Measurements from ENCODE around the gene ANO7.

ANO7 gene

DNA sequence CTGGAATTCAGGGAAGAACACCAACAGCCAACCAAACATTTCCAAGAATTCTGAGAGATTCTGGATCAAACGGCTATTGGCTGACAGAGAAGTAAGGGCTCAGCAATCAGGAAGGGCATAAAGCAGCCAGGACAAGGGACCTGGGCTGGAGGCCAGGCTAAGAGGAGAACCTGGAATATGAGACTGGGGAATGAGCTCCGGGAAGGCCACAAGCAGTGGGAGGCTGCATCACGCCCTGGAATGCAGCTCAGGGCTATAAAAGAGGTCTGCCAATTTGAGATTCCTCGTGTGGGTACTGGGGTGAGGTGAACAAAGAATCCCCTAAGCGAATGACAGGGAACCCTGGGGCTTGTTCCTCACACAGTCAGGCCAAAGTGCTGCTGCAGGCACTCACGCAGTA is 60.4 kb downstream of the ANO7 start:
- no peak overlapping the region for H3K27ac ChIP-seq (ENCODE audit: low read depth, low read length)
- no peak overlapping the region for H3K4me3 ChIP-seq (ENCODE audit: low read depth in 1 of 2, low read length in 2 of 2)
- no peaks in the 10 kb centered on the region for H3K4me1 ChIP-seq (ENCODE audit: insufficient read depth, low read length)
- no peaks in the 10 kb centered on the region for H3K27me3 ChIP-seq (ENCODE audit: control insufficient read depth in 1 of 2, insufficient read depth in 2 of 2, low read length in 2 of 2)
- no peak overlapping the region for H3K9ac ChIP-seq (ENCODE audit: low read length)
- H3K36me3 ChIP-seq (ENCODE audit: insufficient read depth, low read length), result peaks cover 89% of the 10 kb centered on the region
- H3K9me3 ChIP-seq (ENCODE audit: low read length), result no peaks in the 10 kb centered on the region

- Histone ChIP-seq H3K27me3 (ENCODE audit: control insufficient read depth in 1 of 2, insufficient read depth in 2 of 2, low read length in 2 of 2) (no peaks in the 10 kb centered on the region), H3K27ac (ENCODE audit: low read depth, low read length) (no peak overlapping the region), H3K4me3 (ENCODE audit: low read depth in 1 of 2, low read length in 2 of 2) (no peak overlapping the region), H3K9ac (ENCODE audit: low read length) (no peak overlapping the region), H3K9me3 (ENCODE audit: low read length) (no peaks in the 10 kb centered on the region), H3K36me3 (ENCODE audit: insufficient read depth, low read length) (peaks cover 89% of the 10 kb centered on the region), H3K4me1 (ENCODE audit: insufficient read depth, low read length) (no peaks in the 10 kb centered on the region)
These were observed 61.2 kb downstream of the ANO7 start for GRCh38 chr2:241249654-241250053.

DNA sequence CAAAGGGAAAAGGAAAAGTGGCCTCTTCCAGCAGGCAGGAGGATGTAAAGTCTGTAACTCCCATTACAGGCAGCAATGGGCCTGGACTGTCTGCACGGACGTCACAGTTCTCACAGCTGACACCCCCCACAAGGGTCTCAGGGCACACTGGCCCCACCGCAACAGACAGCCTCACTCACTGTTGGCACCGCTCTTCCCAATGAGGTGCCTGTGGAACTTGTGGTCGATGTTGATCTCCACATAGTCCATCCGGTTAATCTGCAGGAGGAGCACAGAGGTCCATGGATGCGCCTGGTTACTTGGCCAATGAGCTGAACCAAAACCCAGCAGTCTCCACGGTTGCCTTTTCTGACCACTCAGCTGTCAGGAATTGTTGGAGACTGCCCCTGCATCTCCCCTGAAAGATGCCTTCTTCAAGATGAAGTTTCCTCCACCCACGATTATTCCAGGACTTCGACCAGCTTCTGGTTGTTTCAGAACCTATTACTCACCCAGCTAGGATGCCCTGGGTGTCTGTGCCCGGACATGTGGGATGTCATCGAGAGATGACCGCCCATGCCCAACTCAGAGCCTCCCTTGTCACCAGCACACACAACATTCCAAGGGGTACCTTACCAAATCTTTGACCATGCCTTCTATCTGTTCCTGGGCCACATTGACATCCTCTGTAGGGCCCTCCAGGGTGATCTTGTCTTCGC is 64.5 kb downstream of the ANO7 start:
- Histone ChIP-seq H3K36me3 (ENCODE audit: insufficient read depth, low read length) (peaks cover 90% of the 10 kb centered on the region), H3K27ac (ENCODE audit: low read depth, low read length) (no peak overlapping the region), H3K4me1 (ENCODE audit: insufficient read depth, low read length) (no peaks in the 10 kb centered on the region), H3K9me3 (ENCODE audit: low read length) (no peaks in the 10 kb centered on the region), H3K4me3 (ENCODE audit: low read depth in 1 of 2, low read length in 2 of 2) (no peak overlapping the region), H3K27me3 (ENCODE audit: control insufficient read depth in 1 of 2, insufficient read depth in 2 of 2, low read length in 2 of 2) (no peaks in the 10 kb centered on the region), H3K9ac (ENCODE audit: low read length) (no peak overlapping the region)

- H3K9me3 ChIP-seq (ENCODE audit: low read length), result no peaks in the 10 kb centered on the region
- H3K4me1 ChIP-seq (ENCODE audit: insufficient read depth, low read length), result no peaks in the 10 kb centered on the region
- H3K4me3 ChIP-seq (ENCODE audit: low read depth in 1 of 2, low read length in 2 of 2), result no peak overlapping the region
- H3K27me3 ChIP-seq (ENCODE audit: control insufficient read depth in 1 of 2, insufficient read depth in 2 of 2, low read length in 2 of 2), result no peaks in the 10 kb centered on the region
- H3K9ac ChIP-seq (ENCODE audit: low read length), result no peak overlapping the region
- H3K27ac ChIP-seq (ENCODE audit: low read depth, low read length), result no peak overlapping the region
- H3K36me3 ChIP-seq (ENCODE audit: insufficient read depth, low read length), result peaks cover 84% of the 10 kb centered on the region
These were observed 66.5 kb downstream of the ANO7 start for GRCh38 chr2:241254904-241255351.

- Histone ChIP-seq H3K36me3 (ENCODE audit: insufficient read depth, low read length) (peaks cover 83% of the 10 kb centered on the region), H3K4me1 (ENCODE audit: insufficient read depth, low read length) (no peaks in the 10 kb centered on the region), H3K27ac (ENCODE audit: low read depth, low read length) (no peak overlapping the region), H3K9ac (ENCODE audit: low read length) (no peak overlapping the region), H3K9me3 (ENCODE audit: low read length) (no peaks in the 10 kb centered on the region), H3K27me3 (ENCODE audit: control insufficient read depth in 1 of 2, insufficient read depth in 2 of 2, low read length in 2 of 2) (no peaks in the 10 kb centered on the region), H3K4me3 (ENCODE audit: low read depth in 1 of 2, low read length in 2 of 2) (no peak overlapping the region)
These were observed 67.2 kb downstream of the ANO7 start for GRCh38 chr2:241255542-241256167.

DNA sequence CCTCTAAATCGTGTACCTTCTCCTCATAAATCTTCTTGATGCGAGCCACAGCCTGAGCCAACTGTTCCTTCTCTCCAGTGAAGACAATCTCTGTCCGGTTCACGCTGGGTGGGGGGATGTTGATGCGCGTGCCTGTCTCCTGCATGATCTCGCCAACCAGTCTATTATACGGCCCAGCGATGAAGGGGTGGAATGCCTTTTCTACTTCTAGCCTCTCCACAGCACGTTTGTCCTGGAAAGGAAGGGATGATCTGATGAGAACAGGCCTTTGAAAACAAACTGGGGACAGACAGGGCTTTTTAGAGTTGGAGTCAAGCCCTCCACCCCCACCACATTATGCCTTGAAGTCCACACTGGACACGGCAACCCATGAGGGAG is 67.7 kb downstream of the ANO7 start:
- no peaks in the 10 kb centered on the region for H3K4me1 ChIP-seq (ENCODE audit: insufficient read depth, low read length)
- no peak overlapping the region for H3K4me3 ChIP-seq (ENCODE audit: low read depth in 1 of 2, low read length in 2 of 2)
- H3K9me3 ChIP-seq (ENCODE audit: low read length), result no peaks in the 10 kb centered on the region
- no peak overlapping the region for H3K9ac ChIP-seq (ENCODE audit: low read length)
- no peak overlapping the region for H3K27ac ChIP-seq (ENCODE audit: low read depth, low read length)
- H3K27me3 ChIP-seq (ENCODE audit: control insufficient read depth in 1 of 2, insufficient read depth in 2 of 2, low read length in 2 of 2), result no peaks in the 10 kb centered on the region
- peaks cover 83% of the 10 kb centered on the region for H3K36me3 ChIP-seq (ENCODE audit: insufficient read depth, low read length)

GRCh38 chr2:241257419-241258032 is 69.0 kb downstream of the ANO7 start:
- no peak overlapping the region for H3K27ac ChIP-seq (ENCODE audit: low read depth, low read length)
- H3K4me1 ChIP-seq (ENCODE audit: insufficient read depth, low read length), result no peaks in the 10 kb centered on the region
- H3K27me3 ChIP-seq (ENCODE audit: control insufficient read depth in 1 of 2, insufficient read depth in 2 of 2, low read length in 2 of 2), result no peaks in the 10 kb centered on the region
- no peak overlapping the region for H3K4me3 ChIP-seq (ENCODE audit: low read depth in 1 of 2, low read length in 2 of 2)
- H3K36me3 ChIP-seq (ENCODE audit: insufficient read depth, low read length), result peaks cover 83% of the 10 kb centered on the region
- no peak overlapping the region for H3K9ac ChIP-seq (ENCODE audit: low read length)
- no peaks in the 10 kb centered on the region for H3K9me3 ChIP-seq (ENCODE audit: low read length)

- H3K36me3 ChIP-seq (ENCODE audit: insufficient read depth, low read length), result peaks cover 83% of the 10 kb centered on the region
- no peaks in the 10 kb centered on the region for H3K4me1 ChIP-seq (ENCODE audit: insufficient read depth, low read length)
- no peaks in the 10 kb centered on the region for H3K27me3 ChIP-seq (ENCODE audit: control insufficient read depth in 1 of 2, insufficient read depth in 2 of 2, low read length in 2 of 2)
- no peak overlapping the region for H3K9ac ChIP-seq (ENCODE audit: low read length)
- H3K27ac ChIP-seq (ENCODE audit: low read depth, low read length), result no peak overlapping the region
- H3K4me3 ChIP-seq (ENCODE audit: low read depth in 1 of 2, low read length in 2 of 2), result no peak overlapping the region
- H3K9me3 ChIP-seq (ENCODE audit: low read length), result no peaks in the 10 kb centered on the region
These were observed 70.2 kb downstream of the ANO7 start for GRCh38 chr2:241258505-241259280.

- no peaks in the 10 kb centered on the region for H3K4me1 ChIP-seq (ENCODE audit: insufficient read depth, low read length)
- H3K36me3 ChIP-seq (ENCODE audit: insufficient read depth, low read length), result peaks cover 74% of the 10 kb centered on the region
- H3K27me3 ChIP-seq (ENCODE audit: control insufficient read depth in 1 of 2, insufficient read depth in 2 of 2, low read length in 2 of 2), result no peaks in the 10 kb centered on the region
- no peaks in the 10 kb centered on the region for H3K9me3 ChIP-seq (ENCODE audit: low read length)
- no peak overlapping the region for H3K27ac ChIP-seq (ENCODE audit: low read depth, low read length)
- no peak overlapping the region for H3K4me3 ChIP-seq (ENCODE audit: low read depth in 1 of 2, low read length in 2 of 2)
- H3K9ac ChIP-seq (ENCODE audit: low read length), result no peak overlapping the region
These were observed 72.4 kb downstream of the ANO7 start for GRCh38 chr2:241260911-241261310.

DNA sequence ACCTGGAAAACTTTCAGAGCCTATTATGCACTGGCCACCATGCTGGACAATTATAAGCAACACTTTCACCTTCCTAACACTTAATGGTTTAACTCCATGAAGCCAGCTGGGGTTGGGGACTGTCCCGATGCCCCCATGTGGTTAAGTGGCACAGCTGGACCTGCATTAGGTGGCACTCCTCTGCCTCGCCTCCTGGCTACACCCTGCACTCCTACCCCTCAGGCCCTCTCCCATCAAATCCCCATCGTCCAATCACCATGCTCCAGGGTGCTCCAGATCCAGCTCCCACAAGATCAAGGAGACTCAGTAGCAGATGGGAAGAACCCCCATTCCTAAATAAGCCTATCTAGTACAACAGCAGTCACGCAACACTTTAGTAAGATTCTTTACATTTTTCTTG is 73.2 kb downstream of the ANO7 start:
- no peaks in the 10 kb centered on the region for H3K4me1 ChIP-seq (ENCODE audit: insufficient read depth, low read length)
- no peak overlapping the region for H3K27ac ChIP-seq (ENCODE audit: low read depth, low read length)
- no peaks in the 10 kb centered on the region for H3K9me3 ChIP-seq (ENCODE audit: low read length)
- peaks cover 72% of the 10 kb centered on the region for H3K36me3 ChIP-seq (ENCODE audit: insufficient read depth, low read length)
- no peak overlapping the region for H3K4me3 ChIP-seq (ENCODE audit: low read depth in 1 of 2, low read length in 2 of 2)
- H3K27me3 ChIP-seq (ENCODE audit: control insufficient read depth in 1 of 2, insufficient read depth in 2 of 2, low read length in 2 of 2), result no peaks in the 10 kb centered on the region
- H3K9ac ChIP-seq (ENCODE audit: low read length), result no peak overlapping the region

DNA sequence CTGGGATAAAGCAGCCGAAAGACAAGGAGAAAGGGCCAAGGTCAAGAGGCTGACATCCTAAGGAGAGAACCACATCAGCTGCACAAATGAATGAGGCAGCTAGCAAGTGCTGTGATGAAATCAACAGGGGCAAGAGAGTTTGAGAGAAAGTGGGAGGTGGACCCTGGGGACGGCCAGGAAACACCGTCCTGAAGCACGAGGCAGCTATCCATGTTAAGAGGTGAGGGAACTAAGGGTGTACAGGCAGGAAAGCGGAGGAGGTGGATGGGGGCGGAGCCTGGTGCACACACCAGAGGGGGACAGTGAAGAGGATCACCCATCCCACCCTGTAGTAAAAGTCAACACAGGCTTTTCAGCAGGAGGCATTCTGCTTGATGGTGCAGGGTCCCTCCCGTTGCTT is 74.6 kb downstream of the ANO7 start:
- Histone ChIP-seq H3K4me3 (ENCODE audit: low read depth in 1 of 2, low read length in 2 of 2) (no peak overlapping the region), H3K9me3 (ENCODE audit: low read length) (no peaks in the 10 kb centered on the region), H3K36me3 (ENCODE audit: insufficient read depth, low read length) (peaks cover 78% of the 10 kb centered on the region), H3K27me3 (ENCODE audit: control insufficient read depth in 1 of 2, insufficient read depth in 2 of 2, low read length in 2 of 2) (no peaks in the 10 kb centered on the region), H3K9ac (ENCODE audit: low read length) (no peak overlapping the region), H3K4me1 (ENCODE audit: insufficient read depth, low read length) (no peaks in the 10 kb centered on the region), H3K27ac (ENCODE audit: low read depth, low read length) (no peak overlapping the region)

Measured in muscle layer of colon (tissue), 2 donors.